Thoracic aorta (tissue), 2 donors: Measurements from ENCODE around the gene MYO1G. TPM values are rescaled to one million over a fixed set of nuclear protein-coding genes. Genes with fewer than 3 reads are reported as not detected.

Experiments
- ATAC-seq: fragments of 150-250 bp; one replicate; pipeline ENCODE4 v1.8.0; 2017; ENCODE audit warnings: low read depth; ENCODE audit not compliant: insufficient number of reproducible peaks, low FRiP score
- DNase-seq: peaks from one replicate; pipeline ENCODE4 v3.0.0-alpha.2; 2020; ENCODE audit warnings: low spot score
- H3K27ac ChIP-seq, 2 donors: fragments of 200-600 bp; sonication (generic); 1 replicate in 1 of 2; 2 replicates in 1 of 2; pipeline ENCODE4 v1.5.1; 2016; ENCODE audit warnings: mild to moderate bottlenecking in 2 of 2, moderate library complexity in 2 of 2
- H3K27me3 ChIP-seq: fragments of 200-600 bp; sonication (generic); replicated peaks from 2 replicates; pipeline ENCODE4 v1.6.0; 2016; ENCODE audit warnings: mild to moderate bottlenecking; ENCODE audit not compliant: insufficient read depth
- H3K36me3 ChIP-seq: fragments of 200-600 bp; sonication (generic); one replicate; pipeline ENCODE4 v1.5.1; 2016
- H3K4me1 ChIP-seq, 2 donors: fragments of 200-600 bp; sonication (generic); 1 replicate in 1 of 2; 2 replicates in 1 of 2; pipeline versions ENCODE4 v1.5.1 to v1.6.0; 2016; ENCODE audit warnings: low read depth in 2 of 2, mild to moderate bottlenecking in 1 of 2; ENCODE audit not compliant: control insufficient read depth in 1 of 2
- H3K4me3 ChIP-seq: fragments of 200-600 bp; sonication (generic); 2 replicates; pipeline ENCODE4 v1.5.1; 2016; ENCODE audit warnings: mild to moderate bottlenecking
- H3K9me3 ChIP-seq: fragments of 200-600 bp; sonication (generic); 2 replicates; pipeline ENCODE4 v1.5.1; 2016
- CTCF ChIP-seq: fragments of 200-600 bp; sonication (generic); IDR thresholded peaks from one replicate; pipeline ENCODE4 v1.5.1; 2019; ENCODE audit warnings: antibody characterized with exemption
- total RNA-seq, 2 donors: library from RNA; depleted of rRNA; stranded (reverse); fragments of >200 nt; gene quantifications; one replicate each; pipeline versions ENCODE4 v1.1.0 to v1.2.3, GENCODE V29; 2016

The MYO1G gene
- total RNA-seq, 2 donors from 2014 or later, result 2.0 to 13.8 TPM

- no peak for TF ChIP-seq CTCF
- Histone ChIP-seq H3K27ac (no peak overlapping the region), H3K4me1 (peaks cover 0 to 2% of the 10 kb centered on the region in 2 donors), H3K27me3 (no peaks in the 10 kb centered on the region), H3K9me3 (no peaks in the 10 kb centered on the region), H3K4me3 (no peak overlapping the region), H3K36me3 (no peaks in the 10 kb centered on the region)
- ATAC-seq, result no peak
- DNase-seq, result no peak
Measured at GRCh38 chr7:44974549-44974948, 4.3 kb downstream of the MYO1G start.

- no peak overlapping the region for H3K27ac ChIP-seq
- no peaks in the 10 kb centered on the region for H3K36me3 ChIP-seq
- H3K9me3 ChIP-seq, result no peaks in the 10 kb centered on the region
- DNase-seq, result no peak
- no peaks in the 10 kb centered on the region for H3K4me1 ChIP-seq
- H3K4me3 ChIP-seq, result no peak overlapping the region
- peak; percentile 48 for TF ChIP-seq CTCF
- H3K27me3 ChIP-seq, result no peaks in the 10 kb centered on the region
- no peak for ATAC-seq
Measured at GRCh38 chr7:44973610-44974401, 5.0 kb downstream of the MYO1G start.

GRCh38 chr7:44972562-44972961, 6.3 kb downstream of the MYO1G start:
- no peak overlapping the region for H3K27ac ChIP-seq
- no peak for TF ChIP-seq CTCF
- ATAC-seq, result no peak
- no peak for DNase-seq
- H3K36me3 ChIP-seq, result no peaks in the 10 kb centered on the region
- H3K9me3 ChIP-seq, result no peaks in the 10 kb centered on the region
- no peak overlapping the region for H3K4me3 ChIP-seq
- no peaks in the 10 kb centered on the region for H3K27me3 ChIP-seq
- H3K4me1 ChIP-seq, result no peaks in the 10 kb centered on the region

- ATAC-seq (no peak), DNase-seq (no peak)
- no peak overlapping the region for H3K27ac ChIP-seq
- no peak for TF ChIP-seq CTCF
- H3K9me3 ChIP-seq, result no peaks in the 10 kb centered on the region
- no peaks in the 10 kb centered on the region for H3K36me3 ChIP-seq
- no peak overlapping the region for H3K4me3 ChIP-seq
- no peaks in the 10 kb centered on the region for H3K27me3 ChIP-seq
- H3K4me1 ChIP-seq, result no peaks in the 10 kb centered on the region
Measured at GRCh38 chr7:44971902-44972441, 6.8 kb downstream of the MYO1G start.

- DNase-seq (no peak), ATAC-seq (no peak)
- Histone ChIP-seq H3K4me1 (no peaks in the 10 kb centered on the region), H3K27me3 (no peaks in the 10 kb centered on the region), H3K27ac (no peak overlapping the region), H3K4me3 (no peak overlapping the region), H3K36me3 (no peaks in the 10 kb centered on the region), H3K9me3 (no peaks in the 10 kb centered on the region)
- TF ChIP-seq CTCF, result no peak
Measured at GRCh38 chr7:44971188-44971901, 7.5 kb downstream of the MYO1G start.
